Stimulated activated CD8-positive, alpha-beta memory T cell treated with anti-CD3 and anti-CD28 coated beads, Interleukin-15, amount 100 ng/mL, for 1 hour (primary cell): Measurements from ENCODE around the gene MRPL19.
A peak's percentile ranks its signal among the peaks of the same experiment; 100 is the strongest.
"Not testable (repeated sequence)": the region's sequence is repeated elsewhere in the genome, so short reads cannot be mapped to it uniquely, and the experiment has no call there.

Experiments used
- DNase-seq: peaks from one replicate; pipeline ENCODE4 v3.0.0-alpha.2; 2020; ENCODE audit warnings: low read depth

MRPL19 gene

GRCh38 chr2:75667884-75668283 is 21.3 kb downstream of the MRPL19 start:
- DNase-seq: no peak

- not testable (repeated sequence) for DNase-seq
These were observed 28.8 kb downstream of the MRPL19 start for GRCh38 chr2:75675423-75675822.

GRCh38 chr2:75675908-75676307 is 29.3 kb downstream of the MRPL19 start:
- DNase-seq: no peak

- no peak for DNase-seq
These were observed 29.9 kb downstream of the MRPL19 start for GRCh38 chr2:75676464-75676863.

- DNase-seq: no peak
These were observed 33.0 kb downstream of the MRPL19 start for GRCh38 chr2:75679556-75679955.

- DNase-seq: no peak
These were observed 33.8 kb downstream of the MRPL19 start for GRCh38 chr2:75680402-75680801.

- DNase-seq: not testable (repeated sequence)
These were observed 36.8 kb downstream of the MRPL19 start for GRCh38 chr2:75683430-75683829.

- DNase-seq: no peak
These were observed 41.6 kb downstream of the MRPL19 start for GRCh38 chr2:75688196-75688595.

GRCh38 chr2:75698918-75699317 is 52.3 kb downstream of the MRPL19 start:
- DNase-seq: no peak

GRCh38 chr2:75702593-75702992 is 56.0 kb downstream of the MRPL19 start:
- no peak for DNase-seq

- DNase-seq: no peak
These were observed 57.2 kb downstream of the MRPL19 start for GRCh38 chr2:75703589-75704287.

- no peak for DNase-seq
These were observed 59.3 kb downstream of the MRPL19 start for GRCh38 chr2:75705921-75706320.

- DNase-seq: no peak
These were observed 61.3 kb downstream of the MRPL19 start for GRCh38 chr2:75707901-75708300.

- DNase-seq: no peak
These were observed 62.7 kb downstream of the MRPL19 start for GRCh38 chr2:75709297-75709696.

- no peak for DNase-seq
These were observed 63.6 kb downstream of the MRPL19 start for GRCh38 chr2:75710220-75710576.

GRCh38 chr2:75710577-75711253 is 64.1 kb downstream of the MRPL19 start, which contains the start of gene GCFC2:
GCFC2 (minus strand) TSS chr2:75710915; CDS start chr2:75710855, 60 bp downstream.
- peak; percentile 61 for DNase-seq

- DNase-seq: not testable (repeated sequence)
These were observed 65.0 kb downstream of the MRPL19 start for GRCh38 chr2:75711590-75711989.

GRCh38 chr2:75716406-75716805 is 69.8 kb downstream of the MRPL19 start:
- DNase-seq: no peak

- no peak for DNase-seq
These were observed 73.0 kb downstream of the MRPL19 start for GRCh38 chr2:75719616-75720015.

GRCh38 chr2:75720525-75720924 is 73.9 kb downstream of the MRPL19 start:
- DNase-seq: no peak

- no peak for DNase-seq
These were observed 76.1 kb downstream of the MRPL19 start for GRCh38 chr2:75722687-75723086.

- DNase-seq: no peak
These were observed 82.2 kb downstream of the MRPL19 start for GRCh38 chr2:75728614-75729419.

- no peak for DNase-seq
These were observed 83.3 kb downstream of the MRPL19 start for GRCh38 chr2:75729861-75730260.
